ENCODE data around the gene KBTBD12.

KBTBD12 gene

GRCh38 chr3:127955728-127956127, 40.7 kb downstream of the KBTBD12 start:
- DNase-seq, result no peak

- DNase-seq, result no peak
These were observed 44.0 kb downstream of the KBTBD12 start for GRCh38 chr3:127959041-127959440.

- DNase-seq, result no peak
These were observed 44.8 kb downstream of the KBTBD12 start for GRCh38 chr3:127959873-127960272.

GRCh38 chr3:127960421-127960965, 45.5 kb downstream of the KBTBD12 start:
- no peak for DNase-seq

- DNase-seq, result no peak
These were observed 46.1 kb downstream of the KBTBD12 start for GRCh38 chr3:127961124-127961523.

- no peak for DNase-seq
These were observed 46.9 kb downstream of the KBTBD12 start for GRCh38 chr3:127961963-127962362.

- no peak for DNase-seq
These were observed 47.9 kb downstream of the KBTBD12 start for GRCh38 chr3:127962937-127963336.

- no peak for DNase-seq
These were observed 49.0 kb downstream of the KBTBD12 start for GRCh38 chr3:127964053-127964452.

- no peak for DNase-seq
These were observed 49.8 kb downstream of the KBTBD12 start for GRCh38 chr3:127964816-127965215.

GRCh38 chr3:127967316-127967715, 52.3 kb downstream of the KBTBD12 start:
- no peak for DNase-seq

GRCh38 chr3:127970966-127971592, 56.0 kb downstream of the KBTBD12 start:
- no peak for DNase-seq

- no peak for DNase-seq
These were observed 59.2 kb downstream of the KBTBD12 start for GRCh38 chr3:127974226-127974625.

GRCh38 chr3:127975153-127976029, 60.4 kb downstream of the KBTBD12 start:
- DNase-seq, result no peak

- DNase-seq, result no peak
These were observed 63.6 kb downstream of the KBTBD12 start for GRCh38 chr3:127978636-127979035.

GRCh38 chr3:127979473-127979872, 64.4 kb downstream of the KBTBD12 start:
- DNase-seq, result no peak

GRCh38 chr3:127981097-127981496, 66.1 kb downstream of the KBTBD12 start:
- no peak for DNase-seq

- no peak for DNase-seq
These were observed 67.1 kb downstream of the KBTBD12 start for GRCh38 chr3:127982155-127982554.

GRCh38 chr3:127984241-127984975, 69.4 kb downstream of the KBTBD12 start:
- DNase-seq, result no peak

GRCh38 chr3:127985216-127985615, 70.2 kb downstream of the KBTBD12 start:
- DNase-seq, result no peak

- DNase-seq, result no peak
These were observed 70.7 kb downstream of the KBTBD12 start for GRCh38 chr3:127985655-127986225.

GRCh38 chr3:127986803-127987202, 71.8 kb downstream of the KBTBD12 start:
- DNase-seq, result no peak

- no peak for DNase-seq
These were observed 72.4 kb downstream of the KBTBD12 start for GRCh38 chr3:127987309-127987995.

All from activated CD4-positive, alpha-beta T cell treated with anti-CD3 and anti-CD28 coated beads for 1 hour (primary cell).